Loucy (cell line): ENCODE data around the gene NEK4.

Experiments used
- H2AFZ ChIP-seq: fragments of 200-600 bp; sonication (generic); 2 replicates; pipeline ENCODE4 v1.6.0; 2016; ENCODE audit warnings: antibody characterized with exemption, mild to moderate bottlenecking, low read length, moderate library complexity
- H3F3A ChIP-seq: fragments of 200-600 bp; 2 replicates; pipeline ENCODE4 v1.6.0; 2016; ENCODE audit warnings: antibody characterized with exemption, low read depth, mild to moderate bottlenecking
- H3K27me3 ChIP-seq: fragments of 200-600 bp; sonication (generic); 2 replicates; pipeline ENCODE4 v1.6.1; 2014; ENCODE audit warnings: low read length, mild to moderate bottlenecking; ENCODE audit not compliant: insufficient read depth, poor library complexity, severe bottlenecking
- H3K36me3 ChIP-seq: fragments of 200-600 bp; sonication (generic); 2 replicates; pipeline ENCODE4 v1.6.1; 2016; ENCODE audit warnings: low read length; ENCODE audit not compliant: insufficient read depth
- H3K4me1 ChIP-seq: fragments of 200-600 bp; sonication (generic); 2 replicates; pipeline ENCODE4 v1.5.1; 2014; ENCODE audit warnings: low read length, mild to moderate bottlenecking; ENCODE audit not compliant: insufficient read depth, poor library complexity, severe bottlenecking
- H3K4me2 ChIP-seq: fragments of 200-600 bp; sonication (generic); 2 replicates; pipeline ENCODE4 v1.6.0; 2014; ENCODE audit warnings: antibody characterized with exemption, low read length, low read depth, mild to moderate bottlenecking; ENCODE audit not compliant: poor library complexity, severe bottlenecking
- H3K4me3 ChIP-seq: fragments of 200-600 bp; sonication (generic); 2 replicates; pipeline ENCODE4 v1.5.1; 2014; ENCODE audit warnings: low read length, mild to moderate bottlenecking, mixed read lengths; ENCODE audit not compliant: poor library complexity, severe bottlenecking
- H3K79me2 ChIP-seq: fragments of 200-600 bp; sonication (generic); 2 replicates; pipeline ENCODE4 v1.6.1; 2014; ENCODE audit warnings: low read length; ENCODE audit not compliant: insufficient read depth
- H3K9ac ChIP-seq: fragments of 200-600 bp; sonication (generic); 2 replicates; pipeline ENCODE4 v1.6.0; 2014; ENCODE audit warnings: mild to moderate bottlenecking, low read depth, low read length, moderate library complexity; ENCODE audit not compliant: poor library complexity, severe bottlenecking
- H3K9me2 ChIP-seq: fragments of 200-600 bp; sonication (generic); replicated peaks from 2 replicates; pipeline ENCODE4 v1.6.1; 2016; ENCODE audit warnings: low read depth, low read length, mixed read lengths
- H3K9me3 ChIP-seq: fragments of 200-600 bp; sonication (generic); 2 replicates; pipeline ENCODE4 v1.6.1; 2014; ENCODE audit warnings: mild to moderate bottlenecking, antibody characterized with exemption, low read length, low read depth; ENCODE audit not compliant: insufficient read depth
- H4K20me1 ChIP-seq: fragments of 200-600 bp; sonication (generic); 2 replicates; pipeline ENCODE4 v1.6.0; 2014; ENCODE audit warnings: antibody characterized with exemption, low read length, mild to moderate bottlenecking; ENCODE audit not compliant: insufficient read depth, poor library complexity, severe bottlenecking
- EZH2phosphoT487 ChIP-seq: fragments of 200-600 bp; IDR thresholded peaks from 2 replicates; pipeline ENCODE4 v1.6.1; 2018; ENCODE audit warnings: antibody characterized with exemption, mild to moderate bottlenecking, moderate library complexity, borderline replicate concordance
- TF ChIP-seq, protein P1 (sequence below): fragments of 200-600 bp; sonication (generic); conservative IDR thresholded peaks from 2 replicates; pipeline ENCODE4 v1.5.1; 2014; ENCODE audit warnings: mild to moderate bottlenecking, antibody characterized with exemption, low read length

Gene NEK4

DNA sequence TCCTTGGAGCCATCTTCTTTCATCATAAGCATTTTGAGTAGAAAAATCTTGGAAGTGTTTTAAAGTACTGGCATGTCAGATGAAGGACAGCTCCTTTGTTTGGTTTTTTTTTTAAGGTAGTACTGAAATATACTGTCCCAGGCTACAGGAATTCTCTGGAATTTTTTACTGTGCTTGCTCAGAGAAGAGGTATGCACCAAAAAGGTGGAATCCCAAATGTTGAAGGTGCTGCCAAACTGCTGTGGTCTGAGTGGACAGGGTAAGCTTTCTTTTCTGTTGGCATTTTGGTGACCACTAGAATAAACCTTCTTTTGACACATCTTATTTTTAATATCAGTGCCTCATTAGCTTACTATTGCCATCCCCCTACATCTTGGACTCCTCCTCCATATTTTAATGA is 77.7 kb downstream of the NEK4 start:
- H3K9ac ChIP-seq, result no peak overlapping the region
- TF ChIP-seq, protein P1, sequence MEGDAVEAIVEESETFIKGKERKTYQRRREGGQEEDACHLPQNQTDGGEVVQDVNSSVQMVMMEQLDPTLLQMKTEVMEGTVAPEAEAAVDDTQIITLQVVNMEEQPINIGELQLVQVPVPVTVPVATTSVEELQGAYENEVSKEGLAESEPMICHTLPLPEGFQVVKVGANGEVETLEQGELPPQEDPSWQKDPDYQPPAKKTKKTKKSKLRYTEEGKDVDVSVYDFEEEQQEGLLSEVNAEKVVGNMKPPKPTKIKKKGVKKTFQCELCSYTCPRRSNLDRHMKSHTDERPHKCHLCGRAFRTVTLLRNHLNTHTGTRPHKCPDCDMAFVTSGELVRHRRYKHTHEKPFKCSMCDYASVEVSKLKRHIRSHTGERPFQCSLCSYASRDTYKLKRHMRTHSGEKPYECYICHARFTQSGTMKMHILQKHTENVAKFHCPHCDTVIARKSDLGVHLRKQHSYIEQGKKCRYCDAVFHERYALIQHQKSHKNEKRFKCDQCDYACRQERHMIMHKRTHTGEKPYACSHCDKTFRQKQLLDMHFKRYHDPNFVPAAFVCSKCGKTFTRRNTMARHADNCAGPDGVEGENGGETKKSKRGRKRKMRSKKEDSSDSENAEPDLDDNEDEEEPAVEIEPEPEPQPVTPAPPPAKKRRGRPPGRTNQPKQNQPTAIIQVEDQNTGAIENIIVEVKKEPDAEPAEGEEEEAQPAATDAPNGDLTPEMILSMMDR, result no peak
- TF ChIP-seq EZH2phosphoT487, result no peak
- peaks cover 48% of the 10 kb centered on the region for H4K20me1 ChIP-seq
- no peak overlapping the region for H3K4me3 ChIP-seq
- H2AFZ ChIP-seq, result no peak overlapping the region
- H3K36me3 ChIP-seq, result peaks cover 91% of the 10 kb centered on the region
- H3K4me1 ChIP-seq, result peaks cover 23% of the 10 kb centered on the region
- H3K9me2 ChIP-seq, result no peaks in the 10 kb centered on the region
- no peaks in the 10 kb centered on the region for H3K9me3 ChIP-seq
- no peak overlapping the region for H3K4me2 ChIP-seq
- no peaks in the 10 kb centered on the region for H3K27me3 ChIP-seq
- H3K79me2 ChIP-seq, result peaks cover 44% of the 10 kb centered on the region
- H3F3A ChIP-seq, result peaks cover 3% of the 10 kb centered on the region; the same call in 1 of the 2 replicates

DNA sequence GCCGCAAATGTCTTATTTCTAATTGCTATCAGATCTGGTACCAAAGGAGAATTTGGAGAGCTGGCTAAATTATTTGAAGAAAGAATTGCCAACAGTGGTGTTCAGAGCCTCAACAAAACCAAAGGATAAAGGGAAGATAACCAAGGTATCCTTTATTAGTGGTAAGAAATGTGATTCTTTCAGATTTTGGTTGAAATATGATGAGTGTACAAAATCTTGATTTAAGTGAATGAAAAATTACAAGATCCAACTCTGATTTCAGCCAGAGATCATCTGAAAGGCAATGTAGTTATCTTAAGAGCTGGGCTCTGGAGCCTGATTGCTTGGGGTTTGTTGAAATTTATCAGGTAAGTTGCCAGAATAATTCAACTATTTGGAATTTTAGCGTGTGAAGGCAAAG is 80.2 kb downstream of the NEK4 start:
- TF ChIP-seq EZH2phosphoT487, result no peak
- TF ChIP-seq, protein P1, result no peak
- Histone ChIP-seq H3K4me1 (peaks cover 40% of the 10 kb centered on the region), H3K9me2 (no peaks in the 10 kb centered on the region), H3K9me3 (no peaks in the 10 kb centered on the region), H3K79me2 (peaks cover 67% of the 10 kb centered on the region), H3K4me2 (peak overlapping the region; percentile 37), H3K36me3 (peaks cover 77% of the 10 kb centered on the region), H4K20me1 (peaks cover 69% of the 10 kb centered on the region), H3K27me3 (no peaks in the 10 kb centered on the region), H3F3A (no peaks in the 10 kb centered on the region), H2AFZ (no peak overlapping the region), H3K9ac (peak overlapping the region; percentile 20), H3K4me3 (no peak overlapping the region)

GRCh38 chr3:52689151-52689550 is 81.6 kb downstream of the NEK4 start:
- Histone ChIP-seq H3K9me3 (no peaks in the 10 kb centered on the region), H3K9me2 (no peaks in the 10 kb centered on the region), H3K9ac (peak overlapping the region; percentile 95), H3K36me3 (peaks cover 64% of the 10 kb centered on the region), H3F3A (0 out of 2 replicates have a peak, but pooled peaks cover 3% of the 10 kb centered on the region), H3K79me2 (peaks cover 79% of the 10 kb centered on the region), H3K27me3 (no peaks in the 10 kb centered on the region), H3K4me2 (peak overlapping the region; percentile 99), H2AFZ (no peak overlapping the region), H4K20me1 (peaks cover 74% of the 10 kb centered on the region), H3K4me1 (peaks cover 49% of the 10 kb centered on the region), H3K4me3 (no peak overlapping the region)
- TF ChIP-seq, protein P1, result no peak
- TF ChIP-seq EZH2phosphoT487, result no peak
